Neural cell (in vitro differentiated cells): ENCODE results near the gene TSPAN9. TPM values are rescaled to one million over a fixed set of nuclear protein-coding genes. Genes with fewer than 3 reads are reported as not detected.

Source experiments
- H2AFZ ChIP-seq: fragments of 200-600, 300-800 bp; sonication (generic), shearing (Covaris generic); 2 replicates; pipeline ENCODE4 v1.6.0; 2014; ENCODE audit warnings: low read depth, mild to moderate bottlenecking, antibody characterized with exemption, low read length, moderate library complexity
- H3F3A ChIP-seq: fragments of 200-600 bp; shearing (Covaris generic); 2 replicates; pipeline ENCODE4 v1.6.1; 2016; ENCODE audit warnings: mild to moderate bottlenecking, moderate library complexity, mixed read lengths, antibody characterized with exemption, low read length; ENCODE audit not compliant: insufficient read depth, poor library complexity, severe bottlenecking
- H3K27ac ChIP-seq: fragments of 200-600, 300-800 bp; sonication (generic), shearing (Covaris generic); 2 replicates; pipeline ENCODE4 v1.5.1; 2014; ENCODE audit warnings: mild to moderate bottlenecking, low read length, moderate library complexity
- H3K27me3 ChIP-seq: fragments of 300-800, 200-600 bp; sonication (generic), shearing (Covaris generic); 2 replicates; pipeline ENCODE4 v1.6.0; 2014; ENCODE audit warnings: mild to moderate bottlenecking, low read depth, low read length, moderate library complexity; ENCODE audit not compliant: insufficient read depth
- H3K36me3 ChIP-seq: fragments of 300-800, 200-600 bp; sonication (generic), shearing (Covaris generic); 2 replicates; pipeline ENCODE4 v1.5.1; 2014; ENCODE audit warnings: mild to moderate bottlenecking, antibody characterized with exemption, low read length, moderate library complexity; ENCODE audit not compliant: insufficient read depth
- H3K4me2 ChIP-seq: fragments of 300-800, 200-600 bp; sonication (generic), shearing (Covaris generic); 2 replicates; pipeline ENCODE4 v1.6.0; 2014; ENCODE audit warnings: mild to moderate bottlenecking, low read length
- H3K4me3 ChIP-seq: fragments of 300-800, 200-600 bp; sonication (generic), shearing (Covaris generic); 2 replicates; pipeline ENCODE4 v1.5.1; 2014; ENCODE audit warnings: mild to moderate bottlenecking, low read length, moderate library complexity
- H3K79me2 ChIP-seq: fragments of 200-600 bp; shearing (Covaris generic); replicated peaks from 2 replicates; pipeline ENCODE4 v1.6.0; 2014; ENCODE audit warnings: mild to moderate bottlenecking, low read length, moderate library complexity; ENCODE audit not compliant: insufficient read depth
- H3K9ac ChIP-seq: fragments of 300-800, 200-600 bp; sonication (generic), shearing (Covaris generic); 2 replicates; pipeline ENCODE4 v1.6.1; 2016; ENCODE audit warnings: mild to moderate bottlenecking, low read length, mixed read lengths
- H3K9me2 ChIP-seq: fragments of 200-600 bp; shearing (Covaris generic); 2 replicates; pipeline ENCODE4 v1.6.1; 2016; ENCODE audit warnings: mild to moderate bottlenecking, low read length, mixed read lengths; ENCODE audit not compliant: insufficient read depth
- H3K9me3 ChIP-seq: fragments of 200-600, 300-800 bp; sonication (generic), shearing (Covaris generic); 2 replicates; pipeline ENCODE4 v1.6.1; 2016; ENCODE audit warnings: mild to moderate bottlenecking, mixed run types, low read length, moderate library complexity, mixed read lengths
- H4K20me1 ChIP-seq: fragments of 200-600 bp; shearing (Covaris generic); 2 replicates; pipeline ENCODE4 v1.6.1; 2016; ENCODE audit warnings: mild to moderate bottlenecking, mixed run types; ENCODE audit not compliant: insufficient read depth
- CTCF ChIP-seq: fragments of 450-650 bp; IDR thresholded peaks from 2 replicates; pipeline ENCODE4 v1.5.1; 2014; ENCODE audit warnings: antibody characterized with exemption, mild to moderate bottlenecking, moderate library complexity; ENCODE audit not compliant: poor library complexity, severe bottlenecking
- EP300 ChIP-seq: fragments of 450-650 bp; conservative IDR thresholded peaks from 2 replicates; pipeline ENCODE4 v1.6.1; 2014; ENCODE audit warnings: antibody characterized with exemption, mild to moderate bottlenecking, moderate library complexity; ENCODE audit not compliant: poor library complexity, severe bottlenecking
- EZH2 ChIP-seq: fragments of 200-600, 300-800 bp; shearing (Covaris generic), sonication (generic); IDR thresholded peaks from 2 replicates; pipeline ENCODE4 v1.6.1; 2014; ENCODE audit warnings: antibody characterized with exemption, low read length, borderline replicate concordance, mild to moderate bottlenecking; ENCODE audit not compliant: insufficient read depth, poor library complexity, severe bottlenecking
- MXI1 ChIP-seq: fragments of 450-650 bp; conservative IDR thresholded peaks from 2 replicates; pipeline ENCODE4 v1.6.1; 2014; ENCODE audit warnings: antibody characterized with exemption, mild to moderate bottlenecking; ENCODE audit not compliant: poor library complexity, severe bottlenecking
- POLR2AphosphoS5 ChIP-seq: IDR thresholded peaks from 2 replicates; pipeline ENCODE4 v1.6.1; 2012
- RAD21 ChIP-seq: fragments of 450-650 bp; conservative IDR thresholded peaks from 2 replicates; pipeline ENCODE4 v1.6.1; 2014; ENCODE audit warnings: antibody characterized with exemption, mild to moderate bottlenecking, moderate library complexity
- REST ChIP-seq: IDR thresholded peaks from 2 replicates; pipeline ENCODE4 v1.6.1; 2012; ENCODE audit warnings: borderline replicate concordance
- SMC3 ChIP-seq: fragments of 450-650 bp; conservative IDR thresholded peaks from 2 replicates; pipeline ENCODE4 v1.6.1; 2014; ENCODE audit warnings: antibody characterized with exemption, mild to moderate bottlenecking, moderate library complexity; ENCODE audit not compliant: poor library complexity
- TAF1 ChIP-seq: IDR thresholded peaks from 2 replicates; pipeline ENCODE4 v1.6.1; 2012; ENCODE audit warnings: low read depth
- polyA plus RNA-seq: library from polyadenylated mRNA; depleted of rRNA; stranded (reverse); fragments of >200 nt; gene quantifications from 2 replicates; pipeline ENCODE4 v1.2.3, GENCODE V29; 2014

The TSPAN9 gene
- polyA plus RNA-seq, 1 donor from 2014 or later = 11.9 TPM

- H3K36me3 ChIP-seq = no peaks in the 10 kb centered on the region
- no peak overlapping the region for H2AFZ ChIP-seq
Observed at GRCh38 chr12:3125674-3126073, 48.5 kb downstream of the TSPAN9 start.

GRCh38 chr12:3127832-3128231 lies 50.7 kb downstream of the TSPAN9 start:
- H3K27me3 ChIP-seq = no peaks in the 10 kb centered on the region
- peaks cover 8% of the 10 kb centered on the region for H3K9me3 ChIP-seq
- H3K9me2 ChIP-seq = no peaks in the 10 kb centered on the region
- no peak overlapping the region for H3K4me2 ChIP-seq
- no peaks in the 10 kb centered on the region for H4K20me1 ChIP-seq
- no peaks in the 10 kb centered on the region for H3K79me2 ChIP-seq
- no peaks in the 10 kb centered on the region for H3F3A ChIP-seq
- H3K4me3 ChIP-seq = no peak overlapping the region
- no peak overlapping the region for H3K27ac ChIP-seq
- no peak overlapping the region for H3K9ac ChIP-seq
- no peaks in the 10 kb centered on the region for H3K36me3 ChIP-seq
- H2AFZ ChIP-seq = no peak overlapping the region
- TF ChIP-seq SMC3 (no peak), EP300 (no peak), POLR2AphosphoS5 (no peak), TAF1 (no peak), CTCF (no peak), MXI1 (no peak), RAD21 (no peak)

More at GRCh38 chr12:3125674-3126073, 48.5 kb downstream of the TSPAN9 start:
- Histone ChIP-seq H3K27me3 (no peaks in the 10 kb centered on the region), H3K4me2 (no peak overlapping the region), H3K9me2 (no peaks in the 10 kb centered on the region), H4K20me1 (no peaks in the 10 kb centered on the region), H3K9ac (no peak overlapping the region), H3F3A (no peaks in the 10 kb centered on the region), H3K9me3 (peaks cover 8% of the 10 kb centered on the region), H3K27ac (no peak overlapping the region), H3K4me3 (no peak overlapping the region), H3K79me2 (no peaks in the 10 kb centered on the region)
- TF ChIP-seq SMC3 (no peak), EZH2 (no peak), RAD21 (no peak), POLR2AphosphoS5 (no peak), TAF1 (no peak), EP300 (no peak), MXI1 (no peak), REST (no peak), CTCF (no peak)
